ENCODE measurements around the gene CACNA2D3.

The CACNA2D3 gene

DNA sequence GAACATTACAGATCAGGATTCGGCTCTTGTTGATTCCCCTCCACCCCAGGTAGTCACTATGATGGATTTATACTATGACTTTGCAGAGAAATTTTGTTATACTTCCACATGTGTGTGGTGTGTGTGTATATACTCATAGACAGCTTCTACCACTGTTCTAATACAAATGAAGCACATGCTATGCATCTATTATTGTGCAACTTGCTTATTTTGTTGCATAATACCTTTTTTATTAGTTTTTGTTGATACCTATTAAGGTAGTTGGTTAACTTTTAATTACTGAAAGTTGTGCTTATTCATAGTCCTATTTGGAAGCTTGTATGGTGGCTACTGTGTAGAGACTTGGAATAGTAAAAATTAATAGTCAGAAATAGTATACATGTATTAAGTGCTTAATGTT lies 140.6 kb downstream of the CACNA2D3 start:
- no peak overlapping the region for H3K4me3 ChIP-seq (ENCODE audit: control insufficient read depth, low read depth, low read length)
- TF ChIP-seq, protein P1, sequence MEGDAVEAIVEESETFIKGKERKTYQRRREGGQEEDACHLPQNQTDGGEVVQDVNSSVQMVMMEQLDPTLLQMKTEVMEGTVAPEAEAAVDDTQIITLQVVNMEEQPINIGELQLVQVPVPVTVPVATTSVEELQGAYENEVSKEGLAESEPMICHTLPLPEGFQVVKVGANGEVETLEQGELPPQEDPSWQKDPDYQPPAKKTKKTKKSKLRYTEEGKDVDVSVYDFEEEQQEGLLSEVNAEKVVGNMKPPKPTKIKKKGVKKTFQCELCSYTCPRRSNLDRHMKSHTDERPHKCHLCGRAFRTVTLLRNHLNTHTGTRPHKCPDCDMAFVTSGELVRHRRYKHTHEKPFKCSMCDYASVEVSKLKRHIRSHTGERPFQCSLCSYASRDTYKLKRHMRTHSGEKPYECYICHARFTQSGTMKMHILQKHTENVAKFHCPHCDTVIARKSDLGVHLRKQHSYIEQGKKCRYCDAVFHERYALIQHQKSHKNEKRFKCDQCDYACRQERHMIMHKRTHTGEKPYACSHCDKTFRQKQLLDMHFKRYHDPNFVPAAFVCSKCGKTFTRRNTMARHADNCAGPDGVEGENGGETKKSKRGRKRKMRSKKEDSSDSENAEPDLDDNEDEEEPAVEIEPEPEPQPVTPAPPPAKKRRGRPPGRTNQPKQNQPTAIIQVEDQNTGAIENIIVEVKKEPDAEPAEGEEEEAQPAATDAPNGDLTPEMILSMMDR (IDR thresholded peaks at IDR 0.05; ENCODE audit: control insufficient read depth, insufficient read depth, low read depth, low read length, missing control alignments), result no peak
- no peak for DNase-seq (ENCODE audit: low read depth)

DNA sequence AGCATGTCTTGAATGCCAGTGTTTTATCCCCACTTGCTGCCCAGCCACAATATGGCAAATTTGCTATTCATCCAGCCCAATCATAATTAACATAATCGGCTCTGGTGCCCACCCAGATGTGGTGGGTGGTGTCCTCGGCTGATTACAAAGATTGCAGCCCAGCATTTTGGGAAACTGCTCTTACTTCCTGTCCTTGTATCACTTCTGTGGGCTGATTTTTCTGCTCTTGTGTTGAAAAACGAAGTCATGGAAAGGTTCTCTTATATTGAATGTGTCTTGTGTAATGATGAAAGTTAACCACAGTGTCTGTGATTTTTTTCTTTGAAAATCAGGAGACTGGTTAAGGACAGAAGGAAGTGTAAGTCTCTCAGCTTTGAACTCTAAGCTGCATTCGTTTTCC lies 141.7 kb downstream of the CACNA2D3 start:
- no peak overlapping the region for H3K4me3 ChIP-seq (ENCODE audit: control insufficient read depth, low read depth, low read length)
- DNase-seq (ENCODE audit: low read depth), result no peak
- TF ChIP-seq, protein P1 (IDR thresholded peaks at IDR 0.05; ENCODE audit: control insufficient read depth, insufficient read depth, low read depth, low read length, missing control alignments), result no peak

DNA sequence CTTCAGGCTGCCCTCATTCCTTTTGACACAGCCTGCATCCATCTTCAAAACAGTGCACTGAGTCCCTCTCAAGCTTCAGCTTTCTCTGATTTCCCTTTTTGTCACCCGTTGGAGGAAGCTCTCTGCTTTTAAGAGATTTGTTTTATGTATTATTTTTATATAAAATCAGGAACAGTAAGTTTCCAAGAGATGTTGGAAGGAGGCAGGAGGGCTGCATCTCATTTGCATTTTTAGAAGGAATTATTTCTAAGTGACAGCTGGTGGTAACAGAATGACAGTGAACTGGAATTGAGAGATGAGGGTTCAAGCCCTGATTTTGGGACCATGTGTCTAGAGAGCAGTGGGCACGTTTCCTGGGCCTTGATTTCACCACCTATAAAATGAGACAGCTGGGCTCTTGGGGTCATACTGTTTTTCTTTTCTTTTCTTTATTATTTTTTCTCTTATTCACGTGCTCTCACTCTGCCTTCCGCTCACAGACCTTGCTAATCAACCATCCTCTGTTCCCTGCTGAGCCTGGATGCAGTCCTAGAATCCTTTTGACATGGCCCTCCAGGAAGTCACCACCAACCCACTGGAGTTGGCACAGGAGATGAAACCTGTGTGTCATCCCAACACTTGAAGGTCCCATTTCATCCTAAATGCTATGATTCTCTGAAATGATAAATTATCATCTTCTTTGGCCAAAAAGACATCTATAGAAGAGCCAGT lies 148.6 kb downstream of the CACNA2D3 start:
- no peak for DNase-seq (ENCODE audit: low read depth)
- no peak overlapping the region for H3K4me3 ChIP-seq (ENCODE audit: control insufficient read depth, low read depth, low read length)
- TF ChIP-seq, protein P1 (IDR thresholded peaks at IDR 0.05; ENCODE audit: control insufficient read depth, insufficient read depth, low read depth, low read length, missing control alignments), result no peak

DNA sequence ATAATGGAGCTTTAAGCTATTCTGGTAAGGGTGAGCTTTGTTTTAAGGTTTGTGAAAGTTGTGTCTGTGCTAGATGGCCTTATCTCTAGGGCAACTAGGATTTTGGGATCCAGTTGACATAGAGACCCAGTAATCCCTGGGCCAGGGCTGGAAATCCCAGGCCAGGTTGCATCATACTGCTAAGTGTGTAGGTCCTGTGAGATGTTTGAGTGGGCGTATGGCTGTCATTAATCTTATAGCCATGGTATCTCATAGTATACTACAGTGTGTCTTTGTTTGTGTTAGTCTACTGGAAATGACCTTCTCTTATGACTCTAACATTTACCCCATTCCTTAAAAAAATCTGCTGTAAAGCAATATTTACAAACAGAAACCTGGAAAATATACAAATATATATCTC lies 151.4 kb downstream of the CACNA2D3 start:
- TF ChIP-seq, protein P1 (IDR thresholded peaks at IDR 0.05; ENCODE audit: control insufficient read depth, insufficient read depth, low read depth, low read length, missing control alignments), result no peak
- DNase-seq (ENCODE audit: low read depth), result no peak
- H3K4me3 ChIP-seq (ENCODE audit: control insufficient read depth, low read depth, low read length), result no peak overlapping the region

DNA sequence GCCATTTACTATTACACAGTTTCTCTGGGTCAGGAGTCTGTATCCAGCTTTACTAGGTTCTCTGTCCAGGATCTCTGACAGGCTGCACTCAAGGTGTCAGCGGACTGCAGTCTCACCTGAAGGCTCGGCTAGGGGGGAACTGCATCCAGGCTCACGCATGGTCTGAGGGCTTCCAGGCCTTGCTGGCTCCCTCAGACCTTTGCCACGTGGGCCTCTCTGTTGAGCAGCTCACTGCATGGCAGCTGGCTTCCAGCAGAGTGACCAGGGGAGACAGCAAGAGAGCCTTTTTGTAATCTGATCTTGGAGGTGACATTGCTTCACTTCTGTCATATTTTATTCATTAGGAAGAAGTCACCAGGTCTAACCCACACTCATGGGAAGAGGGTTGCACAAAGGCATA lies 152.3 kb downstream of the CACNA2D3 start:
- H3K4me3 ChIP-seq (ENCODE audit: control insufficient read depth, low read depth, low read length), result no peak overlapping the region
- DNase-seq (ENCODE audit: low read depth), result no peak
- TF ChIP-seq, protein P1 (IDR thresholded peaks at IDR 0.05; ENCODE audit: control insufficient read depth, insufficient read depth, low read depth, low read length, missing control alignments), result no peak

DNA sequence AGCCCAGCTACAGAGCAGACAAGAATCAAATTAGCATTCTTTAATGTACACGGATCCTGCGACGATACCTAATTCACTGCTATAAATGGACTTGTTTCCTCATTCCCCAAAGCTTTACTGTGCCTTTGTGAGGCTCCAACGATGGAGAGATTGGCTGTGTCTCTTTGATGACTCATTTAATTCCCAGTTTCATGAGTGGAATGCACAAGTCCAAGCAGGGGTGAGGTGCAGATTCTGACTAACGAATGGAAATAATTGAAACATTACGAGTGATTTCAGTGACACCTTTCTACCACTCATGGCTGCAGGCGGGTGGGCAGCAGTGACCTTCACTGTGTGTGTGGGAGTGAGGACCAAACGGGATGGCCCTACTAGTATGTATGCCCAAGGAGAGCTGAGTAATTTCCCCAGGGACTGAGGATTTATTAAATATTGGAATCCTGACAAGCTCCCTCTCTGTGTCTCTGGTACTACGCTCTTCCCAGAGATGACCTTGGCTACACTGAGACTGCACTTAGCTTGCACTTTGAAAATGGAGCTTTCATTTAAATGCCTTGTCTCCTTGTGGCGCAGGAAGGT lies 156.7 kb downstream of the CACNA2D3 start:
- TF ChIP-seq, protein P1 (IDR thresholded peaks at IDR 0.05; ENCODE audit: control insufficient read depth, insufficient read depth, low read depth, low read length, missing control alignments), result no peak
- no peak overlapping the region for H3K4me3 ChIP-seq (ENCODE audit: control insufficient read depth, low read depth, low read length)
- no peak for DNase-seq (ENCODE audit: low read depth)

All from AG09309 (cell line).